ENCODE results near the gene MALSU1.

MALSU1 gene

DNA sequence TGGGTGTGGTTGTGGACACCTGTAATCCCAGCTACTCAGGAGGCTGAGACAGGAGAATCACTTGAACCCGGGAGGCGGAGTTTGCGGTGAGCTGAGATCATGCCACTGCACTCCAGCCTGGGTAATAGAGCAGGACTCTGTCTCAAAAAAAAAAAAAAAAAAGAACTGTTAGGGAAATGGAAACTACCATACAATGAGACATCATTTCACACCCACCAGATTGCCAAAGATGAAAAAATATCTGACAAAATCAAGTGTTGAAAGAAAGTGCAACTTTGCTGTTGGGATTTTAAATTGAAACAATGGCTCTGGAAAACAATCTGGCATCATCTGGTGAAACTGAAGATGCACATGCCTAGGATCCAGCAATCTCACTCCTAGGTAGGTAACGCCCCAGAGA lies 16.1 kb upstream of the MALSU1 start:
- no peaks in the 10 kb centered on the region for H3K79me2 ChIP-seq (ENCODE audit: control insufficient read depth, low read length)
- H3K9me3 ChIP-seq (ENCODE audit: control insufficient read depth, insufficient read depth, low read length) = no peaks in the 10 kb centered on the region
- H3K9me2 ChIP-seq (replicated peaks; ENCODE audit: control insufficient read depth, low read length) = no peaks in the 10 kb centered on the region
- no peak overlapping the region for H3K4me3 ChIP-seq (ENCODE audit: low read length)
- no peaks in the 10 kb centered on the region for H3K36me3 ChIP-seq (ENCODE audit: control insufficient read depth, low read length)
- no peak for TF ChIP-seq EZH2phosphoT487 (IDR thresholded peaks at IDR 0.05; ENCODE audit: borderline replicate concordance, low read length)
- TF ChIP-seq, protein P1, sequence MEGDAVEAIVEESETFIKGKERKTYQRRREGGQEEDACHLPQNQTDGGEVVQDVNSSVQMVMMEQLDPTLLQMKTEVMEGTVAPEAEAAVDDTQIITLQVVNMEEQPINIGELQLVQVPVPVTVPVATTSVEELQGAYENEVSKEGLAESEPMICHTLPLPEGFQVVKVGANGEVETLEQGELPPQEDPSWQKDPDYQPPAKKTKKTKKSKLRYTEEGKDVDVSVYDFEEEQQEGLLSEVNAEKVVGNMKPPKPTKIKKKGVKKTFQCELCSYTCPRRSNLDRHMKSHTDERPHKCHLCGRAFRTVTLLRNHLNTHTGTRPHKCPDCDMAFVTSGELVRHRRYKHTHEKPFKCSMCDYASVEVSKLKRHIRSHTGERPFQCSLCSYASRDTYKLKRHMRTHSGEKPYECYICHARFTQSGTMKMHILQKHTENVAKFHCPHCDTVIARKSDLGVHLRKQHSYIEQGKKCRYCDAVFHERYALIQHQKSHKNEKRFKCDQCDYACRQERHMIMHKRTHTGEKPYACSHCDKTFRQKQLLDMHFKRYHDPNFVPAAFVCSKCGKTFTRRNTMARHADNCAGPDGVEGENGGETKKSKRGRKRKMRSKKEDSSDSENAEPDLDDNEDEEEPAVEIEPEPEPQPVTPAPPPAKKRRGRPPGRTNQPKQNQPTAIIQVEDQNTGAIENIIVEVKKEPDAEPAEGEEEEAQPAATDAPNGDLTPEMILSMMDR (IDR thresholded peaks at IDR 0.05; ENCODE audit: low read depth, low read length, poor library complexity, severe bottlenecking) = no peak
- peaks cover 7% of the 10 kb centered on the region for H3K4me1 ChIP-seq (ENCODE audit: control insufficient read depth, low read length)
- H3K27me3 ChIP-seq (ENCODE audit: control insufficient read depth, low read length) = no peaks in the 10 kb centered on the region
- no peaks in the 10 kb centered on the region for H4K20me1 ChIP-seq (ENCODE audit: control insufficient read depth, insufficient read depth, low read depth, low read length)
- no peak overlapping the region for H3K27ac ChIP-seq (ENCODE audit: low read depth, low read length)
- H3K4me2 ChIP-seq (ENCODE audit: low read length) = no peak overlapping the region
- H3F3A ChIP-seq (ENCODE audit: control insufficient read depth, insufficient read depth) = 0 out of 2 replicates have a peak, but pooled peaks cover 3% of the 10 kb centered on the region

DNA sequence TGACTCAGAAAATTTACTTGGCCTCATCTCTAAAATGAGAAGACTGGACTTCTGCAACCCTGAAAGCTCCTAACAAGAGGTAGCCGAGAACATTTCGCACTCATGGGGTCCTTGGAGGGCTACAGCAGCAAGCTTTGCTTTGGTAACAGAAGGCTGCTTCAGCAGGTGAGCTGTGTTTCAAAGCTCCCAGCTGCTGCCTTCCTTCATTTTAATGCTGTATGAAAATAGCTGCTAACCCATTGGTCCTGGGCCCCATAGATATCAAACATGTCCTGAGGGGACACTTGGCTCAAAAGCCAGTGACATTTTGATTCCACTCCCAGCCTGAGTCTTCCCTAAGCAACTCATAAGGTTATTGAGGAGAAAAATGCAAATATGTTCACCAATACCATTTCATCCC lies 14.3 kb upstream of the MALSU1 start:
- TF ChIP-seq EZH2phosphoT487 (IDR thresholded peaks at IDR 0.05; ENCODE audit: borderline replicate concordance, low read length) = no peak
- TF ChIP-seq, protein P1 (IDR thresholded peaks at IDR 0.05; ENCODE audit: low read depth, low read length, poor library complexity, severe bottlenecking) = no peak
- H4K20me1 ChIP-seq (ENCODE audit: control insufficient read depth, insufficient read depth, low read depth, low read length) = no peaks in the 10 kb centered on the region
- H3K27ac ChIP-seq (ENCODE audit: low read depth, low read length) = no peak overlapping the region
- H3K36me3 ChIP-seq (ENCODE audit: control insufficient read depth, low read length) = no peaks in the 10 kb centered on the region
- peaks cover 7% of the 10 kb centered on the region for H3K4me1 ChIP-seq (ENCODE audit: control insufficient read depth, low read length)
- no peak overlapping the region for H3K4me3 ChIP-seq (ENCODE audit: low read length)
- H3K9me2 ChIP-seq (replicated peaks; ENCODE audit: control insufficient read depth, low read length) = no peaks in the 10 kb centered on the region
- H3K27me3 ChIP-seq (ENCODE audit: control insufficient read depth, low read length) = no peaks in the 10 kb centered on the region
- H3K9me3 ChIP-seq (ENCODE audit: control insufficient read depth, insufficient read depth, low read length) = no peaks in the 10 kb centered on the region
- H3F3A ChIP-seq (ENCODE audit: control insufficient read depth, insufficient read depth) = 0 out of 2 replicates have a peak, but pooled peaks cover 3% of the 10 kb centered on the region
- no peak overlapping the region for H3K4me2 ChIP-seq (ENCODE audit: low read length)
- H3K79me2 ChIP-seq (ENCODE audit: control insufficient read depth, low read length) = no peaks in the 10 kb centered on the region

DNA sequence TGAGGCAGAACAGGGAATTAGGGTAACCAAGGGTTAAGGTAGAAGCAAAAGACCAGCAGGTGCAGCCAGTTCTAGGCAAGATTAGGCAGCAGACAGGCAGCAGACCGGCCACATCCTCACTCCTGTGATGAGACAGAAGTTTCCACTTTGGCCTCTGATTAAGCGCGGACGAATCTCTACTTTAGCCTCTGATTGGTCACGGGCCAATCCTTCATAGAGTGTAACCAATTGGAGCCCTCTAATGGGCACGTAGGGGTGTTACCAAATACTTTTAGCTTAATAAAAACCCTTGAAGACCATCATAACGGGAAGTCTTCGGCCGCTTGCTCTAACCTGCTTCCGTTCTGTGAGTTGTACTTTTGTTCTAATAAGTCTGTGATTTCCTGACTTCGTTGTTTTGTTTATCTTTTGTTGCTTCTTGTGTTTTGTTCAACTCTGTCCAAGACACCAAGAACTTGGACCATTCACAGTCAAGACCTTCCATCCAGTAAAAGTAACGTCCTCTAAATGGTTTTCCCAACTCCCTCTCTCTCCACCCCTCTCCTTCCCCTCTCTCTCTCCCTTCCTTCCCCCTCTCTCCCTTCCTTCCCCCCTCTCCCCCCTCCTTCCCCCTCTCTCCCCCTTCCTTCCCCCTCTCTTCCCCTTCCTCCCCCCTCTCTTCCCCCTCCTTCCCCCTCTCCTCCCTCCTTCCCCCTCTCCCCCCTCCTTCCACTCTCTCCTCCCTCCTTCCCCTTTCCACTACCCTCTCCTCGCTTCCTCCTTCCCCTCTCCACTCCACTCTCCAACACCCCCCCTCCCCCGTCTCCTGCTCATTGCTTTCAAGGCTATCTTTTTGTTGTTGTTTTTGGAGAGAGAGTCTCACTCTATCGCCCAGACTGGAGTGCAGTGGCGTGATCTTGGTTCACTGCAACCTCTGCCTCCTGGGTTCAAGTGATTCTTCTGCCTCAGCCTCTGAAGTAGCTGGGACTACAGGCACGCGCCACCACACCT lies 13.2 kb upstream of the MALSU1 start:
- TF ChIP-seq, protein P1 (IDR thresholded peaks at IDR 0.05; ENCODE audit: low read depth, low read length, poor library complexity, severe bottlenecking) = no peak
- TF ChIP-seq EZH2phosphoT487 (IDR thresholded peaks at IDR 0.05; ENCODE audit: borderline replicate concordance, low read length) = no peak
- no peak overlapping the region for H3K4me3 ChIP-seq (ENCODE audit: low read length)
- peaks cover 12% of the 10 kb centered on the region for H3K4me1 ChIP-seq (ENCODE audit: control insufficient read depth, low read length)
- H3K9me3 ChIP-seq (ENCODE audit: control insufficient read depth, insufficient read depth, low read length) = no peaks in the 10 kb centered on the region
- H3K27ac ChIP-seq (ENCODE audit: low read depth, low read length) = no peak overlapping the region
- no peaks in the 10 kb centered on the region for H4K20me1 ChIP-seq (ENCODE audit: control insufficient read depth, insufficient read depth, low read depth, low read length)
- H3K36me3 ChIP-seq (ENCODE audit: control insufficient read depth, low read length) = no peaks in the 10 kb centered on the region
- H3K27me3 ChIP-seq (ENCODE audit: control insufficient read depth, low read length) = no peaks in the 10 kb centered on the region
- no peaks in the 10 kb centered on the region for H3K79me2 ChIP-seq (ENCODE audit: control insufficient read depth, low read length)
- no peaks in the 10 kb centered on the region for H3K9me2 ChIP-seq (replicated peaks; ENCODE audit: control insufficient read depth, low read length)
- H3K4me2 ChIP-seq (ENCODE audit: low read length) = no peak overlapping the region
- 0 out of 2 replicates have a peak, but pooled peaks cover 3% of the 10 kb centered on the region for H3F3A ChIP-seq (ENCODE audit: control insufficient read depth, insufficient read depth)

Measured in DOHH2 (cell line).